ENCODE measurements around the gene GHR.

DNA sequence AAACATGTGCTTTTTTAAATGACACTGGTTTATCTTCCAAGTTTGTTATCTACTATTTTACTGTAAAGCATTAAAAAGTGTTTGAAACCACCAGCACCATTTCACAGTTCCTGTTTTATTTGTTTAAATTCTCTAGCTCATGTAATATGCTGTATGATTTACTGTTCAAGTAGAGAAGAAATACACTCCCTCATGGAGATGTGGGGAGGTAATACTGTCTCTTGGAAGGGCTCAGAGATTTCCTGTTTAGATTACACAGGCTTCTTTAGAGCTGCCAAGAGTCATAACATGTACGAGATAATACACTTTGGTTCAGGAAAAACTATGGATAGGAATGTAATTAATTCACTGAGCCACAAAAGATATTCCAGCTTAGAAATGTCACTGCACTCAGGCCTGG, 198.4 kb downstream of the GHR start:
- TF ChIP-seq, protein P1, sequence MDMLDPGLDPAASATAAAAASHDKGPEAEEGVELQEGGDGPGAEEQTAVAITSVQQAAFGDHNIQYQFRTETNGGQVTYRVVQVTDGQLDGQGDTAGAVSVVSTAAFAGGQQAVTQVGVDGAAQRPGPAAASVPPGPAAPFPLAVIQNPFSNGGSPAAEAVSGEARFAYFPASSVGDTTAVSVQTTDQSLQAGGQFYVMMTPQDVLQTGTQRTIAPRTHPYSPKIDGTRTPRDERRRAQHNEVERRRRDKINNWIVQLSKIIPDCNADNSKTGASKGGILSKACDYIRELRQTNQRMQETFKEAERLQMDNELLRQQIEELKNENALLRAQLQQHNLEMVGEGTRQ (IDR thresholded peaks at IDR 0.05; ENCODE audit: low read length) = no peak
- TF ChIP-seq, protein P2, sequence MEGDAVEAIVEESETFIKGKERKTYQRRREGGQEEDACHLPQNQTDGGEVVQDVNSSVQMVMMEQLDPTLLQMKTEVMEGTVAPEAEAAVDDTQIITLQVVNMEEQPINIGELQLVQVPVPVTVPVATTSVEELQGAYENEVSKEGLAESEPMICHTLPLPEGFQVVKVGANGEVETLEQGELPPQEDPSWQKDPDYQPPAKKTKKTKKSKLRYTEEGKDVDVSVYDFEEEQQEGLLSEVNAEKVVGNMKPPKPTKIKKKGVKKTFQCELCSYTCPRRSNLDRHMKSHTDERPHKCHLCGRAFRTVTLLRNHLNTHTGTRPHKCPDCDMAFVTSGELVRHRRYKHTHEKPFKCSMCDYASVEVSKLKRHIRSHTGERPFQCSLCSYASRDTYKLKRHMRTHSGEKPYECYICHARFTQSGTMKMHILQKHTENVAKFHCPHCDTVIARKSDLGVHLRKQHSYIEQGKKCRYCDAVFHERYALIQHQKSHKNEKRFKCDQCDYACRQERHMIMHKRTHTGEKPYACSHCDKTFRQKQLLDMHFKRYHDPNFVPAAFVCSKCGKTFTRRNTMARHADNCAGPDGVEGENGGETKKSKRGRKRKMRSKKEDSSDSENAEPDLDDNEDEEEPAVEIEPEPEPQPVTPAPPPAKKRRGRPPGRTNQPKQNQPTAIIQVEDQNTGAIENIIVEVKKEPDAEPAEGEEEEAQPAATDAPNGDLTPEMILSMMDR (IDR thresholded peaks at IDR 0.05; ENCODE audit: control extremely low read depth in 1 of 3, insufficient read depth in 1 of 3, low read depth in 1 of 3, low read length in 3 of 3) = no peak
- TF ChIP-seq HDAC6 (IDR thresholded peaks at IDR 0.05; ENCODE audit: low read depth, low read length) = no peak

Data from H1 (cell line).